Bronchial epithelial cell (primary cell): ENCODE data around the gene BBLN. TPM values are rescaled to one million over a fixed set of nuclear protein-coding genes. Genes with fewer than 3 reads are reported as not detected.
A peak's percentile ranks its signal among the peaks of the same experiment; 100 is the strongest.

Source experiments
- DNase-seq: peaks from one replicate; pipeline ENCODE4 v3.0.0-alpha.2; 2010; ENCODE audit warnings: low read depth
- FAIRE-seq: peaks from 2 replicates; lab custom pipeline; 2011; peaks lifted over from hg19 to GRCh38; lab: Jason Lieb, UNC
- H3K27me3 ChIP-seq: 2 replicates; pipeline ENCODE4 v1.5.1; 2011; ENCODE audit warnings: low read length; ENCODE audit not compliant: control insufficient read depth, insufficient read depth
- H3K36me3 ChIP-seq: 2 replicates; pipeline ENCODE4 v1.5.1; 2011; ENCODE audit warnings: low read length; ENCODE audit not compliant: control insufficient read depth, insufficient read depth
- H3K4me3 ChIP-seq: 2 replicates; pipeline ENCODE4 v1.5.1; 2011; ENCODE audit warnings: mild to moderate bottlenecking, low read depth, low read length, control low read depth
- total RNA-seq: library from RNA; depleted of rRNA; stranded (reverse); fragments of >200 nt; gene quantifications from 2 replicates; pipeline ENCODE4 v1.2.1, GENCODE V29; 2014
- TF ChIP-seq, protein P1 (sequence below): IDR thresholded peaks from 2 replicates; pipeline ENCODE4 v1.5.1; 2011; ENCODE audit warnings: mild to moderate bottlenecking, moderate library complexity, low read length, control low read depth, inconsistent platforms; ENCODE audit not compliant: insufficient read depth, severe bottlenecking

Gene BBLN
- total RNA-seq, 1 donor from 2014 or later, result 28.2 TPM

DNA sequence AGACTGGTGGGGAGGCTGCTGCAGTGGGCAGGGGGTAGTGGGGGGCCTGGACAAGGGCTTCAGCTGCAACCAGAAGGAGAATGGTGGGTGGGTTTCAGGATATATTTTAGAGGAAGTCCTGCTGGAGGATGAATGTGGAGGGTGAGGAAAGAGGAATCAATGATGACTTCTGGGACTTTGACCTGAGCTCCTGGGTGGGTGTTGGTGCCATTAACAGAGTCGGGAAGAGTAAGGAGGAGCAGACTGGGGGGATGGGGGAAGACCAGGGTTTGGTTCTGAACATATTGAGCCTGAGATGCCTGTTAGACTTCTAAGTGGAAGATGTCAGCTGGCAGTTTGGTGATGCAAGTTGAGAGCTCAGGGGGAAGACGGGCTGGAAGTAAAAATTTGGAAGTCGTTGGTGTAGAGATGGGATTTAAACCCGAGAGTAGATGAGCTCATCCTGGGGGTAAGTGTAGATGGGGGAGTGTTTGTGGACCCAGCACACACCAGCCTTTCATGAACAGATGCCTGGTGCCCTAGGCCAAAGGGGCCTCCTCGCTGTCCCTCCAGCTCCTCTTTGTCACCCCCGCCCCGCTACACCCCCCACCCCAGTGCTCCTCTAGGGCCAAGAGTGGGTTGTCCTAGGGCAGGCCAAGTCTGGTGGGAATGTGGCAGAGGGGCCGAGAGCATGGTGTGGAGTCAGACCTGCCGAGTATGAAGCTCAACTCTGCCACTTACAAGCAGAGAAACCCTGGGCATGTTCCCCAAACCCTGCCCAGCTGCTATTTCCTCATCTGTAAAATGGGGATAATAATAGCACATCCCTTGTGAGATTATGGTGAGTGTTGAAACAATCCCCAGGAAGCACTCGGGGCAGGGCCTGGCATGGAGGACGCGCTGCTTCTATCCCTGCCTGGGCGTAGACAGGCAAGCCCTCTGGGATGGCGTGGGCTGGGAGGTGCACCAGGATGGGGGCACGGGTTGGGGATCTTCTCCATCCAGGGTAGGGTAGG lies 47.1 kb downstream of the BBLN start:
- Histone ChIP-seq H3K36me3 (no peaks in the 10 kb centered on the region), H3K27me3 (peaks cover 2% of the 10 kb centered on the region), H3K4me3 (no peak overlapping the region)
- DNase-seq, result no peak
- TF ChIP-seq, protein P1, sequence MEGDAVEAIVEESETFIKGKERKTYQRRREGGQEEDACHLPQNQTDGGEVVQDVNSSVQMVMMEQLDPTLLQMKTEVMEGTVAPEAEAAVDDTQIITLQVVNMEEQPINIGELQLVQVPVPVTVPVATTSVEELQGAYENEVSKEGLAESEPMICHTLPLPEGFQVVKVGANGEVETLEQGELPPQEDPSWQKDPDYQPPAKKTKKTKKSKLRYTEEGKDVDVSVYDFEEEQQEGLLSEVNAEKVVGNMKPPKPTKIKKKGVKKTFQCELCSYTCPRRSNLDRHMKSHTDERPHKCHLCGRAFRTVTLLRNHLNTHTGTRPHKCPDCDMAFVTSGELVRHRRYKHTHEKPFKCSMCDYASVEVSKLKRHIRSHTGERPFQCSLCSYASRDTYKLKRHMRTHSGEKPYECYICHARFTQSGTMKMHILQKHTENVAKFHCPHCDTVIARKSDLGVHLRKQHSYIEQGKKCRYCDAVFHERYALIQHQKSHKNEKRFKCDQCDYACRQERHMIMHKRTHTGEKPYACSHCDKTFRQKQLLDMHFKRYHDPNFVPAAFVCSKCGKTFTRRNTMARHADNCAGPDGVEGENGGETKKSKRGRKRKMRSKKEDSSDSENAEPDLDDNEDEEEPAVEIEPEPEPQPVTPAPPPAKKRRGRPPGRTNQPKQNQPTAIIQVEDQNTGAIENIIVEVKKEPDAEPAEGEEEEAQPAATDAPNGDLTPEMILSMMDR, result no peak
- no peak for FAIRE-seq

DNA sequence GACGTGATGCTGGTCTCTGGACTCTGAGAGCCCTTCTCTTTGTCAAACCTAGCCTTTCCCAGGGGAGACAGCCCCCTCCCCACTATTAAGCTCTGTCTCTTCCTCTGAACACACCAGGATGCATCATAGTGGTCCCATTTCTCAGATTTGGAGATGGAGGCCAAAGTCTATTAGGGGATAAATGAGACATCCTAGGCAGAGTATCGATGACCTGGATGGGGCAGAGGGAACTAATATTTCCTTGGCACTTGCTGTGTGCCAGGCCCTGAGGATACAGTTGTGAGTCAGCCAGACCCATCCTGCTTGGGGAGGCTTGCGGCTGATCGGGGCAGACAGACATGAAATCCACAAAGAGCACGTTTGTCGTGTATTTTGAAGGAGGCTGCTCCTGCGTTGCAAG lies 48.3 kb downstream of the BBLN start:
- Histone ChIP-seq H3K4me3 (no peak overlapping the region), H3K36me3 (no peaks in the 10 kb centered on the region), H3K27me3 (peaks cover 2% of the 10 kb centered on the region)
- TF ChIP-seq, protein P1, result no peak
- FAIRE-seq, result no peak
- DNase-seq, result peak; percentile 11

DNA sequence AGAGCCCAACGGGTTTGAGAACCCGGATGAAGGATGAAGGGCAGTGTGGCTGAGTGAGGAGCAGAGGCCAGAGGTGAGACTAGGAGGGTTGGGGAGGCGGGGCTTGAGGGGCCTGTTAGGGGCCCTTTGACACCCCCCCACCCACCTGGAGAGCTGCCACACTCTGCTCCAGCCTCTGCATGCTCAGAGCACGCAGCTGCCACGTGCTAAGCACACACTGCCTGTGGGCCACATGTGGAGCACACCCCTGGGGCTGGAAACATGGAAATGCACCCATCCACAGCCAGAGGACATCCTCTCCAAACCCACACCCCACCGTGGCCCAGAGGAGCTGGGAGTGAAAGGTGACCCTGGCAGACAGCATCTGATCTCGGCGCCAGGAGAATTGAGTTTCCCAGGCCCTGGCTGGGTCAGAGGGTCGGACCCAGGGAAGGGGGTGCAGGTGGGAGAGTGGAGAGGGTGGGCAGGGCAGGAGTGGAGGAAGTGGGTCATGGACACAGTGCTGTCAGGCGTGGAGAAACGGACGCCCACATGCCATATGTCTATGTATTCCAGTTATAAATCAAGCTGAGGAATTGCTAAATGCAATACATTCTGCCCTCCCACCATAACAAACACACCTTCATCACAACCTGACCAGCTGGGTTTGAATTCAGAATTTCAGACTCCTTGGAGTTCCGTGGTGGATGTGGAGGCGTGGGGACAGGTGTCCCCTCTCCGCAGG lies 49.0 kb downstream of the BBLN start:
- H3K27me3 ChIP-seq, result peaks cover 2% of the 10 kb centered on the region

DNA sequence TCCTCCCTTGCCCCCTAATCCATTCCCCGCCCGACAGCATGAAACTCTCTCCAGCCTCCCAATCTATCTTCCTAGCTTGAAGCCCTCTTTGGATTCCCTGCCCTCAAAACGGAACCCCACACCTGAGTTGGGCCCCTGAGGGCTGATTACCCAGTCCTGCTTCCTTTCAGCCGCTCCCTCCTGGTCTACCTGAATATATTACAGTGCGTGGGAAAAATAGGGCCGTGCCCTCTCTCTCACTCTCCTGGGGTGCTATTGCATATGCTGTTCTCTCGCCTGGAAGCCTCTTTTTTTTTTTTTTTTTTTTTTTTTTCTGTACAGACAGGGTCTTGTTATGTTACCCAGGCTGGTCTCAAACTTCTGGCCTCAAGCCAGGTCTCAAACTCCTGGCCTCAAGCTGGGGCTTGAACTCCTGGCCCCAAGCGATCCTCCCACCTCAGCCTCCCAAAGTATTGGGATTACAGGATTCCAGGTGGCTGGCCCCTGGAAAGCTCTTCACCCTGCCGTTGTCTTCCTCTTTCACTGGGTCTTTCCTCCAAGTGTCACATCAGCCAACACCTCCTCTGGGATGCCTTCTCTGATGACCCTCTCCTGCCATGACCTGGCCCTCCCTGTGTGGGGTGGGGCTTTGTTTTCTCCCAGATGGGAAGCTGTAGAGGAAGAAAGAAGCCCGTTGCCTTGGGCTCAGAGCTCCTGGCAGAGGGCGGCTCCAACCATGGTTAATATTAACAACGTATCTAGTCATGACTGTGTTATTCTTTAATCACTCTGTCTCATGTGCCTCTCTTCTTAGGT lies 51.3 kb downstream of the BBLN start:
- no peak for DNase-seq
- H3K27me3 ChIP-seq, result no peaks in the 10 kb centered on the region
- FAIRE-seq, result no peak

More for the DNA sequence above, 49.0 kb downstream of the BBLN start:
- TF ChIP-seq, protein P1, result no peak
- FAIRE-seq (no peak), DNase-seq (no peak)
- Histone ChIP-seq H3K4me3 (no peak overlapping the region), H3K36me3 (no peaks in the 10 kb centered on the region)

DNA sequence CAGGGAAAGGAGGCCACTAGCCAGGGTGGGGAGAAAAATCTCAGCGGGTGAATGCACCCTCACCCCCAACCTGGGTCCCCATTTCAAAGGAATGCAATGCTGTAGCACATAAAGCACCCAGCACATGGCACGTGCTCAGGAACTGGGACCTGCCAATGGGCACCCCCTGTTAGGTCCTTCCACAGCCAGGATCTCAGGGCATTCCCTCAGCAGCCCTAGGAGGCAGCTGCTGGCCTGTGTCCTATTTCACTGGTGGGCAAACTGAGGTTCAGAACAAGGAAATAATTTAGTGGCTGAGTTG lies 51.9 kb downstream of the BBLN start:
- no peaks in the 10 kb centered on the region for H3K27me3 ChIP-seq
- no peaks in the 10 kb centered on the region for H3K36me3 ChIP-seq
- no peak for FAIRE-seq
- TF ChIP-seq, protein P1, result no peak
- no peak for DNase-seq
- no peak overlapping the region for H3K4me3 ChIP-seq

More for the DNA sequence above, 51.3 kb downstream of the BBLN start:
- Histone ChIP-seq H3K36me3 (no peaks in the 10 kb centered on the region), H3K4me3 (no peak overlapping the region)
- TF ChIP-seq, protein P1, result no peak

Other genes with a start within 250 kb of the BBLN start
- 21.3 and 21.8 TPM in 2 replicates for gene ST6GALNAC4, start 243.2 kb upstream of the BBLN start, total RNA-seq
- gene PIP5KL1, start 229.5 kb upstream of the BBLN start, total RNA-seq, result 2.1 and 5.1 TPM in 2 replicates
- 11.8 and 17.4 TPM in 2 replicates for gene DPM2, start 222.4 kb upstream of the BBLN start, total RNA-seq
- 7.4 and 41.3 TPM in 2 replicates for gene EEIG1, start 179.3 kb upstream of the BBLN start, total RNA-seq
- 10.3 and 12.4 TPM in 2 replicates for gene NAIF1, start 92.9 kb upstream of the BBLN start, total RNA-seq
- gene SLC25A25, start 92.0 kb upstream of the BBLN start, total RNA-seq, result 12.6 and 17.2 TPM in 2 replicates
- 130 and 137 TPM in 2 replicates for gene PTGES2, start 32.5 kb upstream of the BBLN start, total RNA-seq
- 48.4 and 110 TPM in 2 replicates for gene LCN2, start 10.8 kb upstream of the BBLN start, total RNA-seq
- 15.0 and 32.0 TPM in 2 replicates for gene CIZ1, start 31.3 kb downstream of the BBLN start, total RNA-seq
- 0.53 and 0.77 TPM in 2 replicates for gene DNM1, start 43.1 kb downstream of the BBLN start, total RNA-seq
- gene GOLGA2, start 115.7 kb downstream of the BBLN start, total RNA-seq, result 54.8 and 70.9 TPM in 2 replicates
- gene SWI5, start 116.0 kb downstream of the BBLN start, total RNA-seq, result 30.0 and 30.7 TPM in 2 replicates
- gene TRUB2, start 162.2 kb downstream of the BBLN start, total RNA-seq, result 18.8 and 19.2 TPM in 2 replicates
- 24.7 and 28.8 TPM in 2 replicates for gene COQ4, start 162.6 kb downstream of the BBLN start, total RNA-seq
- gene SLC27A4, start 180.3 kb downstream of the BBLN start, total RNA-seq, result 19.7 and 34.8 TPM in 2 replicates
- 17.9 and 23.0 TPM in 2 replicates for gene URM1, start 211.1 kb downstream of the BBLN start, total RNA-seq